ENCODE data around the gene COLEC11.
"Not testable (repeated sequence)": the region's sequence is repeated elsewhere in the genome, so short reads cannot be mapped to it uniquely, and the experiment has no call there.

Gene COLEC11

DNA sequence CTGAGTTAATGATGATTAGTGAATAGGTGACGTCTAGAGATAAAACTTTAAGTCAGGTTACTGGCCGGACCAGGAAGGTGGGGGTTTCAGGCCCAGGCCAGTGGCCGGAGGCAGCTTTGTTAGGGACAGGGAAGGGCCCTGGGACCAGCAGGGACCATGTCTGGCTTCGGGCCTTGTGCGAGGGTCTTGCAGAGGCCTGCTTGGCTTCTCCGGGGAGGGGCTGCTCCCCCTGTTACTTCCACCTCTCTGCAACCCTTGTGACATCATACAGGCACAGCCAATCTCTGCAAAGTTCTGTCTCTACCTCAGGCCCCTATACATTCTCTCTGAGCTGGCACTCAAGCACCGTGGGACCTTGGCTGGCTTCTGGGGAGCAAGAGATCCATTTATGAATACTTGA is 63.0 kb downstream of the COLEC11 start, which contains the start of gene ALLC:
Gene ALLC, plus strand, starts transcription at position 320 of the 400 bp plus-strand sequence. CDS start 12,958 bp downstream, outside the sequence.
- H3K36me3 ChIP-seq (ENCODE audit: control insufficient read depth, insufficient read depth, low read length) = no peaks in the 10 kb centered on the region
- no peak for TF ChIP-seq CTCF (IDR thresholded peaks at IDR 0.05; ENCODE audit: insufficient read depth, low read length, poor library complexity, severe bottlenecking)
- no peak within 1 kb of the TSS for H3K4me3 ChIP-seq (replicated peaks; ENCODE audit: low read depth, low read length)
- no peak for DNase-seq (ENCODE audit: extremely low read depth, insufficient read length)
- no peaks in the 10 kb centered on the region for H3K27me3 ChIP-seq (replicated peaks; ENCODE audit: control insufficient read depth, insufficient read depth, low read length)

DNA sequence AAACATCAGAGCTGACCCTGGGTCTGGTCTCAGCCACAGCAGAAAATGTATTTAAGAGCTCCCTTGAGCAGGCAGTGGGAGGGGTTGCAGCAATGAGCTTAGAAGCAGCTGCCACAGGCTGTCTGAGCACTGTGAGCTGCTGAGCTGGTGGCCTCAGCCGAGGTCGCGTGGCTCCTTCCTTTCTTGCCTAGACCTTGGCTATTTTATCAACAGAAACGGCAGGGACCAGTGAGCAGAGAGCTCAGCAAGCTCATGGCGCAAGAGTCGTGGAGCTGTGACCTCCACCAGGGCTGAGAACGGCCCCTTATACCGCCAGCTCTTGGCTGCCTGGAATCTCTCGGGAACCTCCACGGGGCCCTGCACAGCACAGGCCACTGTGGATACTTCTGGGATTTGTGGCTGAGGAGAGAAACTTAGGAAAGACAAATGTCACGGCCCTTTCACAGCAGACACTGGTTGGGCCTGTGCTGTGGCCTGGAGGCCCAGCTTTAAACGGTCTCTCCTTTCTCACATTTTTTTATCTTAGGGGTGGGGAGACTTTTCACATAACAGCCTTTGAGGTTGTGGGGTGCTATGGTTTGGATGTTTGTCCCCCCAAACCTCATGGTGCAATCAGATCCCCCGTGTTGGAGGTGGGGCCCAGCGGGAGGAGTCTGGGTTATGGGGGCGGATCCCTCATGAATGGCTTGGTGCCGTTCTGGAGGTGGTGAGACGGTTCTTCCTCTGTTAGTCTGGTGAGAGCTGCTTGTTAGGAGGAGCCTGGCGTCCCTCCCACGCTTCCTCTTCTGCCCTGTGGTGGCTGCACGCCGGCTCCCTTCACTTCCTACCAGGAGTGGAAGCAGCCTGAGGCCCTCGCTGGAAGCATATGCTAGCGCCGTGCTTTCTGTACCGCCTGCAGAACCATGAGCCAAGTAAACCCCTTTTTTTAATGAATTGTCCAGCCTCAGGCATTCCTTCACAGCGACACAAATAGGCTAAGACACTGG is 64.8 kb downstream of the COLEC11 start:
- DNase-seq (ENCODE audit: extremely low read depth, insufficient read length) = no peak
- H3K4me3 ChIP-seq (replicated peaks; ENCODE audit: low read depth, low read length) = no peak overlapping the region

DNA sequence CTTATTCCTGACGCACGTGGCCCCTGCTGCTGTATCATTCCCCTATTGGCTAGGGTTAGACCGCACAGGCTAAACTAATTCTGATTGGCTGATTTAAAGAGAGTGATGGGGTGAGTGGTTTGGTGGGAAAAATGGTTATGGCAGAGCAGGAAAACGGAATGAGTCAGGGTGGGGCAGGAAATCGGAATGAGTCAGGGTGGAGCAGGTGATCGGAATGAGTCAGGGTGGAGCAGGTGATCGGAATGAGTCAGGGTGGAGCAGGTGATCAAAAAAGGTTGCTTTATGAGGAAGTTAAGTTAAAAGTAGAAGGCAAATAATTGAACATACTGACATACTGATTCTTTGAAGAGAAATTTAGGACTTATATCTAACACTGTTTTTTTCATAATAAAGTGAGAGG is 65.7 kb downstream of the COLEC11 start:
- H3K36me3 ChIP-seq (ENCODE audit: control insufficient read depth, insufficient read depth, low read length); DNase-seq (ENCODE audit: extremely low read depth, insufficient read length); H3K4me3 ChIP-seq (replicated peaks; ENCODE audit: low read depth, low read length); H3K27me3 ChIP-seq (replicated peaks; ENCODE audit: control insufficient read depth, insufficient read depth, low read length): not testable (repeated sequence)

More for the DNA sequence above, 64.8 kb downstream of the COLEC11 start:
- no peaks in the 10 kb centered on the region for H3K36me3 ChIP-seq (ENCODE audit: control insufficient read depth, insufficient read depth, low read length)
- H3K27me3 ChIP-seq (replicated peaks; ENCODE audit: control insufficient read depth, insufficient read depth, low read length) = no peaks in the 10 kb centered on the region
- TF ChIP-seq CTCF (IDR thresholded peaks at IDR 0.05; ENCODE audit: insufficient read depth, low read length, poor library complexity, severe bottlenecking) = no peak

- no peak for TF ChIP-seq CTCF (IDR thresholded peaks at IDR 0.05; ENCODE audit: insufficient read depth, low read length, poor library complexity, severe bottlenecking)
- Histone ChIP-seq H3K4me3 (replicated peaks; ENCODE audit: low read depth, low read length) (no peak overlapping the region), H3K27me3 (replicated peaks; ENCODE audit: control insufficient read depth, insufficient read depth, low read length) (no peaks in the 10 kb centered on the region), H3K36me3 (ENCODE audit: control insufficient read depth, insufficient read depth, low read length) (no peaks in the 10 kb centered on the region)
- no peak for DNase-seq (ENCODE audit: extremely low read depth, insufficient read length)
These were observed 66.3 kb downstream of the COLEC11 start for GRCh38 chr2:3661149-3661660.

GRCh38 chr2:3662239-3662638 is 67.3 kb downstream of the COLEC11 start:
- Histone ChIP-seq H3K27me3 (replicated peaks; ENCODE audit: control insufficient read depth, insufficient read depth, low read length) (no peaks in the 10 kb centered on the region), H3K4me3 (replicated peaks; ENCODE audit: low read depth, low read length) (no peak overlapping the region), H3K36me3 (ENCODE audit: control insufficient read depth, insufficient read depth, low read length) (no peaks in the 10 kb centered on the region)
- no peak for DNase-seq (ENCODE audit: extremely low read depth, insufficient read length)
- TF ChIP-seq CTCF (IDR thresholded peaks at IDR 0.05; ENCODE audit: insufficient read depth, low read length, poor library complexity, severe bottlenecking) = no peak

DNA sequence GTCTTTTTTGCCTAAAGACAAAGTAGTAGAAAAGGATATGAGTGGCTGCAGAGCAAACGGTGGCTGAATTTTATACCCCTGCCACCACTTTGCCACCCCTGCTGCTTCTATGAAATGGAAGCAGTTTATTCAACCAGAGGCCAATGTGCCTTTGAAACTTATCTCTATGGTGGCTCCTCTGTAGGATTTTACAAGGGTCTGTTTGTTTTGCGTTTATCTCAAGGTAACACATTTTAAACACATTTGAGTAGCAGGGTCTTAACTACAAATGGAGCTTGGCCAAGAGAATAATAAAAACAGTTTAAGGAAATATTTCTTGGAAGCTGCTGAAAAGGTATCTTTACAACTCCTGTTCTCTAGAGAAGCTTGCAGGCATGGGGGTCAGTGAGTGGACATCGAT is 69.2 kb downstream of the COLEC11 start:
- DNase-seq (ENCODE audit: extremely low read depth, insufficient read length) = no peak
- no peak for TF ChIP-seq CTCF (IDR thresholded peaks at IDR 0.05; ENCODE audit: insufficient read depth, low read length, poor library complexity, severe bottlenecking)
- H3K27me3 ChIP-seq (replicated peaks; ENCODE audit: control insufficient read depth, insufficient read depth, low read length) = no peaks in the 10 kb centered on the region
- no peaks in the 10 kb centered on the region for H3K36me3 ChIP-seq (ENCODE audit: control insufficient read depth, insufficient read depth, low read length)
- no peak overlapping the region for H3K4me3 ChIP-seq (replicated peaks; ENCODE audit: low read depth, low read length)

All from GM06990 (cell line).